GM23338 (cell line): ENCODE results near the gene MOB3B. TPM values are rescaled to one million over a fixed set of nuclear protein-coding genes. Genes with fewer than 3 reads are reported as not detected.

Experiments
- ATAC-seq: fragments of 200-7000 bp; cut with Tn5 transposase; 3 replicates; pipeline ENCODE4 v1.9.1; 2020
- DNase-seq: peaks from one replicate; pipeline ENCODE4 v3.0.0-alpha.2; 2015; ENCODE audit warnings: low spot score
- H2AFZ ChIP-seq: fragments of 200-600 bp; sonication (generic); 2 replicates; pipeline ENCODE4 v1.8.0; 2016; ENCODE audit warnings: antibody characterized with exemption, mild to moderate bottlenecking, moderate library complexity
- H3F3A ChIP-seq: fragments of 200-600 bp; sonication (generic); replicated peaks from 2 replicates; pipeline ENCODE4 v1.8.0; 2017; ENCODE audit warnings: antibody characterized with exemption, mixed run types, low read depth
- H3K27ac ChIP-seq: fragments of 200-600 bp; sonication (generic); 2 replicates; pipeline ENCODE4 v1.6.1; 2016; ENCODE audit warnings: low read depth
- H3K27me3 ChIP-seq: fragments of 200-600 bp; sonication (generic); 2 replicates; pipeline ENCODE4 v1.8.0; 2016; ENCODE audit warnings: mild to moderate bottlenecking, mixed run types, moderate library complexity; ENCODE audit not compliant: insufficient read depth
- H3K36me3 ChIP-seq: fragments of 200-600 bp; sonication (generic); 2 replicates; pipeline ENCODE4 v1.8.0; 2016; ENCODE audit warnings: mild to moderate bottlenecking; ENCODE audit not compliant: insufficient read depth
- H3K4me1 ChIP-seq: fragments of 200-600 bp; sonication (generic); 2 replicates; pipeline ENCODE4 v1.8.0; 2016; ENCODE audit warnings: mild to moderate bottlenecking, moderate library complexity; ENCODE audit not compliant: insufficient read depth
- H3K4me2 ChIP-seq: fragments of 200-600 bp; sonication (generic); 2 replicates; pipeline ENCODE4 v1.7.1; 2017; ENCODE audit warnings: mixed run types
- H3K4me3 ChIP-seq: fragments of 200-600 bp; sonication (generic); 2 replicates; pipeline ENCODE4 v1.6.1; 2016; ENCODE audit warnings: mixed run types
- H3K79me2 ChIP-seq: fragments of 200-600 bp; sonication (generic); replicated peaks from 2 replicates; pipeline ENCODE4 v1.8.0; 2017; ENCODE audit warnings: mild to moderate bottlenecking; ENCODE audit not compliant: insufficient read depth
- H3K9me2 ChIP-seq: fragments of 200-600 bp; sonication (generic); 2 replicates; pipeline ENCODE4 v1.8.0; 2017; ENCODE audit not compliant: insufficient read depth
- H4K20me1 ChIP-seq: fragments of 200-600 bp; sonication (generic); replicated peaks from 2 replicates; pipeline ENCODE4 v1.8.0; 2017; ENCODE audit warnings: mild to moderate bottlenecking; ENCODE audit not compliant: insufficient read depth
- H3K27ac Mint-ChIP-seq: 2 replicates; pipeline ENCODE4 v1.8.0; 2020; ENCODE audit warnings: inconsistent platforms, mild to moderate bottlenecking, moderate library complexity, mixed read lengths
- H3K27me3 Mint-ChIP-seq: 3 replicates; pipeline ENCODE4 v1.8.0; 2022; ENCODE audit warnings: low read depth, mild to moderate bottlenecking, moderate library complexity, mixed read lengths, inconsistent platforms; ENCODE audit not compliant: insufficient read depth, poor library complexity
- H3K36me3 Mint-ChIP-seq: 3 replicates; pipeline ENCODE4 v1.8.0; 2021; ENCODE audit warnings: low read depth, mild to moderate bottlenecking, inconsistent platforms, moderate library complexity, mixed read lengths
- H3K4me1 Mint-ChIP-seq: 3 replicates; pipeline ENCODE4 v1.8.0; 2020; ENCODE audit warnings: mild to moderate bottlenecking, inconsistent platforms, mixed read lengths
- H3K4me3 Mint-ChIP-seq: 3 replicates; pipeline ENCODE4 v1.8.0; 2021; ENCODE audit warnings: moderate library complexity, mild to moderate bottlenecking, inconsistent platforms, mixed read lengths
- H3K9me3 Mint-ChIP-seq: 3 replicates; pipeline ENCODE4 v1.8.0; 2020; ENCODE audit warnings: moderate library complexity, mild to moderate bottlenecking, inconsistent platforms, mixed read lengths
- CTCF ChIP-seq, 2 experiments: fragments of 200-600 bp in 1 of 2; sonication (generic) in 1 of 2; conservative IDR thresholded peaks; 2 replicates each; pipeline versions ENCODE4 v1.5.1 to v1.6.1; 2016 to 2017; ENCODE audit warnings: antibody characterized with exemption in 2 of 2, low read depth in 2 of 2, mild to moderate bottlenecking in 2 of 2, moderate library complexity in 1 of 2
- EZH2 ChIP-seq: fragments of 200-600 bp; sonication (generic); IDR thresholded peaks from one replicate; pipeline ENCODE4 v1.8.0; 2017; ENCODE audit warnings: antibody characterized with exemption, mild to moderate bottlenecking, low read depth; ENCODE audit not compliant: unreplicated experiment
- JUNB ChIP-seq: IDR thresholded peaks from one replicate; pipeline ENCODE4 v1.6.1; 2016; ENCODE audit warnings: antibody characterized with exemption; ENCODE audit not compliant: unreplicated experiment
- REST ChIP-seq: IDR thresholded peaks from one replicate; pipeline ENCODE4 v1.6.1; 2018; ENCODE audit warnings: antibody characterized with exemption; ENCODE audit not compliant: unreplicated experiment
- STAT1 ChIP-seq: IDR thresholded peaks from one replicate; pipeline ENCODE4 v1.6.1; 2016; ENCODE audit warnings: antibody characterized with exemption; ENCODE audit not compliant: unreplicated experiment
- polyA plus RNA-seq: library from polyadenylated mRNA; unstranded; fragments of >200 nt; fragmentation: Nextera tagmentation; extraction: Ambion mirVana; gene quantifications from 2 replicates; pipeline ENCODE4 v1.2.1, GENCODE V29; 2016
- total RNA-seq: library from RNA; depleted of rRNA; stranded (reverse); fragments of >200 nt; shearing (Covaris generic); gene quantifications from 2 replicates; pipeline ENCODE4 v1.2.3, GENCODE V29; 2014

The MOB3B gene
- total and polyA plus RNA-seq, 2 experiments from 2014 or later, result 7.6 to 12.1 TPM

- Histone ChIP-seq H3K4me3 (no peak overlapping the region), H3K9me2 (no peaks in the 10 kb centered on the region), H3K79me2 (0 out of 2 replicates have a peak, but pooled peaks cover 5% of the 10 kb centered on the region), H3K36me3 (no peaks in the 10 kb centered on the region; the same call in 1 of the 2 replicates), H3K4me2 (no peak overlapping the region), H3K27me3 (no peaks in the 10 kb centered on the region), H3K27ac (no peak overlapping the region), H3F3A (no peaks in the 10 kb centered on the region), H4K20me1 (no peaks in the 10 kb centered on the region; the same call in 1 of the 2 replicates), H3K4me1 (no peaks in the 10 kb centered on the region), H2AFZ (no peak overlapping the region)
- Mint-ChIP-seq H3K27me3 (no peaks in the 10 kb centered on the region), H3K36me3 (peaks cover 20% of the 10 kb centered on the region), H3K27ac (no peak overlapping the region), H3K9me3 (peaks cover 3% of the 10 kb centered on the region; the same call in 1 of the 3 replicates), H3K4me1 (peaks cover 27% of the 10 kb centered on the region), H3K4me3 (no peak overlapping the region)
- DNase-seq (no peak), ATAC-seq (no peak)
- TF ChIP-seq REST, result no peak
- TF ChIP-seq EZH2, result no peak
- no peak for TF ChIP-seq CTCF (conservative IDR thresholded peaks at IDR 0.05; ENCODE audit: low read depth in 2 of 2)
- no peak for TF ChIP-seq JUNB
- TF ChIP-seq STAT1, result no peak
Measured at GRCh38 chr9:27506981-27507380, 22.6 kb downstream of the MOB3B start.

GRCh38 chr9:27505744-27506161 is 23.9 kb downstream of the MOB3B start:
- H3K27ac Mint-ChIP-seq, result no peak overlapping the region
- no peaks in the 10 kb centered on the region for H3K27me3 Mint-ChIP-seq
- H3K4me1 Mint-ChIP-seq, result peaks cover 27% of the 10 kb centered on the region
- Histone ChIP-seq H3K36me3 (no peaks in the 10 kb centered on the region; the same call in 1 of the 2 replicates), H3K4me1 (no peaks in the 10 kb centered on the region), H3K27ac (no peak overlapping the region), H3K9me2 (no peaks in the 10 kb centered on the region), H4K20me1 (no peaks in the 10 kb centered on the region), H3K27me3 (no peaks in the 10 kb centered on the region), H3K4me3 (no peak overlapping the region), H2AFZ (no peak overlapping the region), H3K4me2 (no peak overlapping the region), H3K79me2 (0 out of 2 replicates have a peak, but pooled peaks cover 5% of the 10 kb centered on the region), H3F3A (no peaks in the 10 kb centered on the region)
- H3K4me3 Mint-ChIP-seq, result no peak overlapping the region
- DNase-seq, result no peak
- ATAC-seq, result no peak
- TF ChIP-seq REST, result no peak
- H3K9me3 Mint-ChIP-seq, result peaks cover 7% of the 10 kb centered on the region; the same call in 1 of the 3 replicates
- peaks cover 28% of the 10 kb centered on the region for H3K36me3 Mint-ChIP-seq
